Parathyroid adenoma (tissue), 2 donors: ENCODE measurements around the gene PTPRM.

ENCODE experiments used
- H2AFZ ChIP-seq: fragments of 300-600 bp; sonication (generic); one replicate; pipeline ENCODE4 v1.7.0; 2017; ENCODE audit warnings: antibody characterized with exemption, mild to moderate bottlenecking
- H3K27ac ChIP-seq: fragments of 300-600 bp; sonication (generic); one replicate; pipeline ENCODE4 v1.7.0; 2017
- H3K27me3 ChIP-seq: fragments of 300-600 bp; sonication (generic); one replicate; pipeline ENCODE4 v1.7.0; 2017; ENCODE audit warnings: low read length; ENCODE audit not compliant: control insufficient read depth, insufficient read depth
- H3K36me3 ChIP-seq: fragments of 300-600 bp; sonication (generic); one replicate; pipeline ENCODE4 v1.7.0; 2017; ENCODE audit warnings: low read length; ENCODE audit not compliant: control insufficient read depth, insufficient read depth
- H3K4me1 ChIP-seq: fragments of 300-600 bp; sonication (generic); one replicate; pipeline ENCODE4 v1.7.0; 2017; ENCODE audit warnings: control low read depth
- H3K4me2 ChIP-seq: fragments of 300-600 bp; sonication (generic); one replicate; pipeline ENCODE4 v1.7.0; 2017; ENCODE audit warnings: low read length
- H3K4me3 ChIP-seq: fragments of 300-600 bp; sonication (generic); one replicate; pipeline ENCODE4 v1.7.0; 2017; ENCODE audit warnings: low read depth, low read length
- H3K79me2 ChIP-seq: fragments of 300-600 bp; sonication (generic); one replicate; pipeline ENCODE4 v1.7.0; 2017; ENCODE audit warnings: control low read depth
- H3K9ac ChIP-seq: fragments of 300-600 bp; sonication (generic); one replicate; pipeline ENCODE4 v1.7.0; 2017; ENCODE audit warnings: mild to moderate bottlenecking
- H3K9me3 ChIP-seq: fragments of 300-600 bp; sonication (generic); one replicate; pipeline ENCODE4 v1.7.0; 2017; ENCODE audit warnings: low read length; ENCODE audit not compliant: control insufficient read depth
- TF ChIP-seq, protein P1 (sequence below): fragments of 300-600 bp; sonication (generic); IDR thresholded peaks from one replicate; pipeline ENCODE4 v1.7.0; 2017; ENCODE audit warnings: antibody characterized with exemption, mild to moderate bottlenecking
- donor health status: primary hyperparathyroidism.

The PTPRM gene

DNA sequence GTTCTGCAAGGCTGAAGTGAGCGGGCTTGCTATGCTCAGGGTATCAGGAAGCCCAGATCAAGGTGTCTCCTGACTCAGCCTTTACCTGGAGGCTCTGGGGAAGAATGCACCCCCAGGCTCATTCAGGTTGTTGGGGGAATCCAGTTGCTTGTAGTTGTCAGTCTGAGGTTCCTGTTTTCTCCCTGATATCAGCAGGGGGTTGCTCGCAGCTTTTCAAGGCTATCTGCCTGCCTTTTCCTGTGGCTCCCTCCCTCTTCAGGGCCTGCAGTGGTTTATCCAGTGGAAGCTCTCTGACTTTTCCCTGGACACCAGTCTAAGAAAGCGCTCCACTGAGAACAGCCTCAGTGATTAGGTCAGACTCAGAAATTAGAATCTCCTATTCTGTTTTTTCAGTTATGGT, 116.6 kb downstream of the PTPRM start:
- Histone ChIP-seq H3K36me3 (no peaks in the 10 kb centered on the region), H3K27me3 (no peaks in the 10 kb centered on the region), H3K9ac (no peak overlapping the region), H3K27ac (no peak overlapping the region), H3K79me2 (peaks cover 9% of the 10 kb centered on the region), H3K4me1 (peaks cover 7% of the 10 kb centered on the region), H3K9me3 (no peaks in the 10 kb centered on the region), H2AFZ (no peak overlapping the region), H3K4me3 (no peak overlapping the region), H3K4me2 (no peak overlapping the region)
- TF ChIP-seq, protein P1, sequence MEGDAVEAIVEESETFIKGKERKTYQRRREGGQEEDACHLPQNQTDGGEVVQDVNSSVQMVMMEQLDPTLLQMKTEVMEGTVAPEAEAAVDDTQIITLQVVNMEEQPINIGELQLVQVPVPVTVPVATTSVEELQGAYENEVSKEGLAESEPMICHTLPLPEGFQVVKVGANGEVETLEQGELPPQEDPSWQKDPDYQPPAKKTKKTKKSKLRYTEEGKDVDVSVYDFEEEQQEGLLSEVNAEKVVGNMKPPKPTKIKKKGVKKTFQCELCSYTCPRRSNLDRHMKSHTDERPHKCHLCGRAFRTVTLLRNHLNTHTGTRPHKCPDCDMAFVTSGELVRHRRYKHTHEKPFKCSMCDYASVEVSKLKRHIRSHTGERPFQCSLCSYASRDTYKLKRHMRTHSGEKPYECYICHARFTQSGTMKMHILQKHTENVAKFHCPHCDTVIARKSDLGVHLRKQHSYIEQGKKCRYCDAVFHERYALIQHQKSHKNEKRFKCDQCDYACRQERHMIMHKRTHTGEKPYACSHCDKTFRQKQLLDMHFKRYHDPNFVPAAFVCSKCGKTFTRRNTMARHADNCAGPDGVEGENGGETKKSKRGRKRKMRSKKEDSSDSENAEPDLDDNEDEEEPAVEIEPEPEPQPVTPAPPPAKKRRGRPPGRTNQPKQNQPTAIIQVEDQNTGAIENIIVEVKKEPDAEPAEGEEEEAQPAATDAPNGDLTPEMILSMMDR, result no peak

DNA sequence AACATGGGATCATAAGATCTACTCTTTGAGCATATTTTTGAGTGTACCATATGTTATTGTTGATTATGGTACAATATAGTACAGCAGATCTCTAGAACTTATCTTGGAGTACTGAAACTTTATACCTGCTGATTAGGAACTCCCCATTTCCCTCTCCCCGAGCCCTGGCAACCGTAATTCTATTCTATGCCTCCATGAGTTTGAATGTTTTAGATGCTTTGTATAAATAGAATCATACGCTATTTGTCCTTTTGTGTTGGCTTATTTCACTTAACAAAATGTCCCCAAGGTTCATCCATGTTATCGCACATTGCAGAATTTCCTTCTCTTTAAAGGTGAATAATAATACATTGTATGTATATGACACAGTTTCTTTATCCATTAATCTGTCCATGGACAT, 117.2 kb downstream of the PTPRM start:
- no peak overlapping the region for H3K27ac ChIP-seq
- H3K4me1 ChIP-seq, result peaks cover 7% of the 10 kb centered on the region
- H3K9ac ChIP-seq, result no peak overlapping the region
- no peak overlapping the region for H2AFZ ChIP-seq
- peaks cover 10% of the 10 kb centered on the region for H3K79me2 ChIP-seq
- H3K27me3 ChIP-seq, result no peaks in the 10 kb centered on the region
- no peaks in the 10 kb centered on the region for H3K9me3 ChIP-seq
- H3K4me2 ChIP-seq, result no peak overlapping the region
- TF ChIP-seq, protein P1, result no peak
- H3K36me3 ChIP-seq, result no peaks in the 10 kb centered on the region
- no peak overlapping the region for H3K4me3 ChIP-seq

DNA sequence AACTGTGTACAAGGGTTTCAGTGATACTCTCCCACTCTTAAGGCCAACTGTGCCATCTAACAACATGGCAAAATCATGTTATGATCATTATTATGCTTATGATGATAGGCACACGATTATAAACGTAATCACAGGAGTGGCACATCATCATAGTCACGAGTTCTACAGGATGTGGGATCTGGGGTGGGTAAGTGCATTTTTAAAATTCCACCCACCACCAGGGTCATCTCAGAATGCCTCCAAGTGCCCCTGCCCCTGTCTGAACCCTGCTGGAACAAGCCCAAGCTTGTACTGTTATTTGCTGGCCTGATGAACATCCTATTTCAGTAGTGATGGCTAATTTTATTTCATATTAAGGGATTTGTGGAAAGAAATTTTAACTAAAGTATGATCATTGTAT, 117.8 kb downstream of the PTPRM start:
- H3K4me3 ChIP-seq, result no peak overlapping the region
- no peak overlapping the region for H3K9ac ChIP-seq
- H3K79me2 ChIP-seq, result peaks cover 10% of the 10 kb centered on the region
- H2AFZ ChIP-seq, result no peak overlapping the region
- H3K36me3 ChIP-seq, result no peaks in the 10 kb centered on the region
- no peak overlapping the region for H3K27ac ChIP-seq
- no peaks in the 10 kb centered on the region for H3K9me3 ChIP-seq
- TF ChIP-seq, protein P1, result no peak
- H3K27me3 ChIP-seq, result no peaks in the 10 kb centered on the region
- no peak overlapping the region for H3K4me2 ChIP-seq
- peaks cover 7% of the 10 kb centered on the region for H3K4me1 ChIP-seq

DNA sequence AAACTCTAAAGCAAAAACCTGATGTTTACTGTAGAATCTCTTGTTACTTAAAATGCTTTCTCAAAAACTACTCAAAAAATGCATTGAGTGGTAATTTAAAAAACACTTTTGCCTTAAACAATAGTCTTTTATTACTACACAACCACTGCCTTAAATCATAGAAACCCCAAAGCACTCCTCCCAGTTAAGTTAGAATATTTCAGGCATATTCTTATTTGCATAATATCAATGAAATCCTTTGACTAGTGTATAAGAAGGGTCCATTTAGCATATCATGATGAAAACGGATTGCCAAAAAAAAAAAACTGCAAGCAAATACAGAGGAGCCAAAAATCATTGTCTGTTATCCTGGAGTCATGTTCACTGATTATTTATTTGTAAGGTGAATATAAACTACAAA, 119.2 kb downstream of the PTPRM start:
- peaks cover 10% of the 10 kb centered on the region for H3K79me2 ChIP-seq
- H2AFZ ChIP-seq, result no peak overlapping the region
- H3K9ac ChIP-seq, result no peak overlapping the region
- TF ChIP-seq, protein P1, result no peak
- no peaks in the 10 kb centered on the region for H3K9me3 ChIP-seq
- H3K27me3 ChIP-seq, result no peaks in the 10 kb centered on the region
- H3K4me3 ChIP-seq, result no peak overlapping the region
- no peak overlapping the region for H3K4me2 ChIP-seq
- peaks cover 6% of the 10 kb centered on the region for H3K4me1 ChIP-seq
- no peak overlapping the region for H3K27ac ChIP-seq
- H3K36me3 ChIP-seq, result no peaks in the 10 kb centered on the region

DNA sequence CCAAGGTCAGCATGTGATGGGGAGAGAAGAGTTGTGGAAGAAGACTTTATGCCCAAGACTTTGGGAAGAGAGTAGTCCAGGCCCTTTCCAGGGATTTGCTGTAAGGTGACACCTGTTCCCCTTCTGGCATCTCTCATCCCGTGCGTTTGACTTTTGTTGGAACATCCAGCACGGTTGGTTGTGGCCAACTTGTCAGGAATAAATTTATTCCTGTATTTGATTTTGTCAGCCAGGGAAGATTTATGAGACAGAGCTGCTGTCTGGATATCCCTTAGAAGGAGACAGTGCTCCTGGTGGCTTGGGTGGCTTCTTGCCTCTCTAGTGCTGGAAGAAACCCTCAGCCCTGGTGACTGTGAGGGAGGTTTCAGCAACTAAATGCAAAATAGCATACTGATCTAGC, 121.5 kb downstream of the PTPRM start:
- Histone ChIP-seq H3K4me1 (no peaks in the 10 kb centered on the region), H3K9me3 (no peaks in the 10 kb centered on the region), H3K36me3 (no peaks in the 10 kb centered on the region), H3K4me3 (no peak overlapping the region), H3K4me2 (no peak overlapping the region), H3K9ac (no peak overlapping the region), H3K27ac (no peak overlapping the region), H2AFZ (no peak overlapping the region), H3K79me2 (peaks cover 16% of the 10 kb centered on the region), H3K27me3 (no peaks in the 10 kb centered on the region)
- TF ChIP-seq, protein P1, result no peak
